HG02870 (cell line): Measurements from ENCODE around the gene KRTAP19-6.
"Not testable (repeated sequence)": the region's sequence is repeated elsewhere in the genome, so short reads cannot be mapped to it uniquely, and the experiment has no call there.

Source experiments
- ATAC-seq: cut with Tn5 transposase; IDR thresholded peaks from one replicate; pipeline ENCODE4 v1.9.1; 2021; ENCODE audit warnings: mild to moderate bottlenecking, moderate library complexity; ENCODE audit not compliant: unreplicated experiment

The KRTAP19-6 gene, protein sequence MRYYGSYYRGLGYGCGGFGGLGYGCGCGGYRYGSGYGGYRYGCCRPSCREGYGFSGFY

DNA sequence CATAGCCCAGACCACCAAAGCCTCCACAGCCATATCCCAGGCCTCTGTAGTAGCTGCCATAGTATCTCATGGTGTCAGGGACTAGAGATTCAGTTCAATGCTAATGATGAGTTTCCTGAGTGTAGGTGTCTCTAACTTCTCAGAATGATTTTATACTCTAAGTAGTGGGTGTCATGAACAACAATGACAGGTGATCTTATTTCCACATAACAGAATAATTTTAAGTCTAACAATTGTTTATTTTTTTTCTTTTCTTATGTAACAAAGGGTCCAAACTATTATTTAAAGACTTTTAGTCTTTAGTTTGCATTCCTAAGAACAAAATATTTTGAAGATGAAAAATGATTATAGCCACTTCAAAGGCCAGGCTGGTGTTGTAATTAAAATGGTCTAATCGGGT lies at the start of gene KRTAP19-6:
Gene KRTAP19-6, minus strand, starts transcription at position 101 of the 400 bp plus-strand sequence. Its CDS starts 31 bp downstream, at position 70.
- ATAC-seq = no peak

DNA sequence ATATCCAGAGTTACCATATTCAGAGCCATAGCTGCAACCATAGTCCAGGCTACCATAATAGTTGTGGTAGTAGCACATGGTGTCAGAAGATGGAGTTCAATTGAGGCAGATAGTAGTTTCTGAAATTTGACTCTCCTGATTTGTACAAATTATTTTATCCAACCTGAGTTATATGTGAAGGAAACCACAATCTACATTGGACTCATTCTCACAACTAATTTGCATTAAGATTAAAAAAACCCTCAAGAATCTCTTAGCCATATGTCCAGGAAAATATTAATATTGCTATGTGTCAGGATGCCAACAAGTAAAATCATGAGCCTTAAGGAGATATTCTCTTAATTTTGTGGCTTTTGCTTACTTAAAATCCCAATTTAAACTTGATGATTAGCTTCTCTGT lies 48.6 kb upstream of the KRTAP19-6 start, which contains the start of gene KRTAP22-2:
Gene KRTAP22-2, minus strand, starts transcription at position 101 of the 400 bp plus-strand sequence.
- ATAC-seq = no peak

DNA sequence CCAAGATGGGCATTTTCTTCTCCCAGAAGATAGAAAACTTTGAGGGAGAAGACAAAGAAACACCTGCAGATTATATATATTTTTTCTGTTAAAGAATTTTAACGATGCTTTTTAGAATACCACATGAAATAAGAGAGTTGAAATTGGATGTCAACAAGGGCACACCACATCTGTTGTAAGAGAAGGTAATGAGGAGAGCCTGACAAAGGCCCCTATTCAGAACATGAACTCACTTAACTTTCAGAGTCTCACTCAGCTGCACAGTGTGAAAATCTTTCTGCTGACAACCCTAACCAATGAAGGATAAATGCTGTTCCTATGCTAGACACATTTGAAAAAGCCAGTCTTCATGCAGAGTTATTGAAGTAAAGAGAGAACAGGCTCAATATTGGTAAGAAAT lies 41.2 kb upstream of the KRTAP19-6 start:
- ATAC-seq = no peak

DNA sequence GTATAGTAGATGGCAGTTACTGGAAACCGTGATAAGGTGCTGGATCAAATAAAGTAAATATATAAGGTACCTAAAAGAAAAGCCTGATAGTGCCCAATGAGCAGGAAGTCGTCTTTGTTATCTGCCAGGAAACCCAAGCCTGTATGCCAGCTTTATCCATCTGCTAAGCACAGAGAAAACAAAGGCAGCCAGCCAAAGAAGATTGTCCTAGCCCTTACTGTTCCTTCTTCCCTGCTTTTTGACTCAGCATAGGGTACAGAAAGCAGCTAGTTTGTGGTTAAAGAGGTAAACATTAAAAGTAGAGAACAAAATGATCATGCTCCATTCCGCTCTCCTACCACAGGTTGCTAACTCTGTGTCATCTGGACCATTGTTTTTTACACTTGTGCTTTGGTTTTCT lies 38.5 kb upstream of the KRTAP19-6 start:
- ATAC-seq = no peak

DNA sequence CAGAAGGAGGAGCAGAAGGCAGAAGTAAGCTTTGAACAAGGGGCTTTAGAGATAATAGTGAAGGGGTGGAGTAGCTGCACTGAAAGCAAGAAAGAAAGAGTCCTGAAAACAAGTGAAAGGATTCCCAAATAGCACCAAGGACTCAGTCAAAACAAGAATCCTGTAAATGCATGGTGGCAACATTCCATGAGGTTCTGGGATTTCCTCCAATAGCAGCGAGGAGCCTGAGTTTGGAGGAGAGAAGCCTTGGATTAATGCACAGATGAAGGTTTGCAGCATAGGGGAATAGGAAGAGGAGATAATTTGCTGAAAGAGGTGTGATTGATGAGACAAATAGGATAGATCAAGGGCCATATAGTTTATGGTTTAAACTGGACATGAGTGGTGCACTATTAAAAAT lies 37.7 kb upstream of the KRTAP19-6 start:
- no peak for ATAC-seq

DNA sequence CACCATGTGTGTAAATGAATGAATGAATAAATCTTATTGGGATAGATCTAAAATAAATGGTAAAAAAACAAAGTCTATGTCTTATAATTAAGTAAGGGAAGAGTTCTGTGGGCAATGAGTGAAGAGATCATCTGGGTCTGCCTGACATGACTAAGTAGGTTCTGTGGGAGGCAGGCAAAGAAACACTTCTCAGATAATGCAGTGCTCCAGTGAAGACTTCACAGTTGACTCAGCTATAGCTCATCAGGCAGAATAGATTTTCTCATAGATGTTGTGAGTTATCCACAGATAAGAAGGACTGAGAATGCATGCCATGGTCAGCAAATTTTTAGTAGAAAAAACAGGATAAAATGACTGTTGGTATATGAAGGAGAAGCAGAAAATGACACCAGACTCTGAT lies 36.1 kb upstream of the KRTAP19-6 start:
- ATAC-seq = no peak

DNA sequence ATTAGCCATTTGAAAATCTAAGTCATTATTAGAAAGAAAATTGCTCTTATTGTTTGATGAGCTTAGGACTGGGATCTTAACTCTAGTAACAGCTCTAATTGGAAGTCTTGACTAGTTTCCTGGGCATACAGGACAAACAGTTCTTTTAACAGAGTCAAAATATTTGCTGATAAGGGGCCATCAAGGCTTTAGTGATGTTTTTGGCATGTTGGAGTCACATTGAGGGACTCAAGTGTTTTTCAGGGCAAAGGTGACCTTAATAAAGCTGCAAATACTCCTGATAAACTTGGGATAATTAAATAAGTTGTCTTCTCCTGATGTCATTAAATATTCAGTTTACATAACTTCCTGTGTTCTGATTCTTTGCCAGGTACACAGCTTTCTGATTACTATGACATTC lies 26.0 kb upstream of the KRTAP19-6 start:
- ATAC-seq = no peak

DNA sequence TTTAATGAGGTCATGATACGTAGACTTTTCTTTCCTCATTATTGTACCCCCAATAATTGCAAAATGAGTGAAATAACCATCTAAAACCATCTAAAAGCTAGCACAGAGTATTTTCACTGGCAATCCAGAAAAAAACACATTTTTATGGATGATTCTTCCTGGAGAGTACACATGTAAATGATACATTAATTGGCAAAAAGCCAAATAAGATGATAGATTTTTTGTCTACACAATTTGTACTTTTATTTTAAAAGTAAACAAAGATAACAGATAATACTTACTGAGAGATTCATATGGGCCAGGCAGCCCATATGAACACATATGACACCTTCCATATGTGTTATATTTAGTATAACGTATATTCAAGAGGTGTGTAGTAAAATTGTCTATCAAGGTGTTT lies 22.0 kb upstream of the KRTAP19-6 start:
- no peak for ATAC-seq

DNA sequence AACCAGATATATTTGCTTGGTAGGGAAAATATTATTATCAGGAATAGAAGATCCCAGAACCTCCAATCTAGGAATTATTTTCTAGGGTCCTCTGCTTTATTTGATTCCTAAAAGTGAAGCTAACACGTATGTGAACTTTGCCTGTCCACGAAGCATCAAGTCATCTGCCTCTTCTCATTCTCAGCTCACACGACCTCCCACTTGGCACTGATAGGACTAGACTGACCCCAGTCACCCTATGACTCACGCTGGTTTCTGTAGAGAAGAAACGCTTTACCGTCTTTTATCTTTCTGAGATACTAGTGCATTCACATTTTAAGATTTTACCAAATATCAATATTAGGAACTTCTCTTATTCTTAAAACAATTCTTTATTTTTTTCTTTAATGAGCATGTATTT lies 21.4 kb upstream of the KRTAP19-6 start:
- ATAC-seq = no peak

DNA sequence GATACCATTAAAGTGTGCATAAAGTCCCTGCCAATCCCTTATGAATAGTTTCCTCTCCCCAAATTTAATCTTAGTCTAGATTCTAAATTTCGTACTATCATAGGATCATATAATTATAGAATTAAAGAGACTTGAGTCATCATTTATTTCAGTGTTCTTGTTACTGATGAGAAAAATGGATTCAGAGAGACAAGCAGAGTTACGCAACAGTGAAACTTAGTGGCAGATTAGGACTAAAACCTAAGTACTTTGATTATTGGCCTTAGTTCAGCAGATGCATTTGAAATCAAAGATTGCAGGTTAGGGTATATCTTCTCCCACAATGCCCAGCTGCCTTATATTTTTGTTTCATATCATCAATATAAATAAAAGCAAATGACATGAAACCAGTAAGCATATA lies 20.3 kb upstream of the KRTAP19-6 start:
- no peak for ATAC-seq

DNA sequence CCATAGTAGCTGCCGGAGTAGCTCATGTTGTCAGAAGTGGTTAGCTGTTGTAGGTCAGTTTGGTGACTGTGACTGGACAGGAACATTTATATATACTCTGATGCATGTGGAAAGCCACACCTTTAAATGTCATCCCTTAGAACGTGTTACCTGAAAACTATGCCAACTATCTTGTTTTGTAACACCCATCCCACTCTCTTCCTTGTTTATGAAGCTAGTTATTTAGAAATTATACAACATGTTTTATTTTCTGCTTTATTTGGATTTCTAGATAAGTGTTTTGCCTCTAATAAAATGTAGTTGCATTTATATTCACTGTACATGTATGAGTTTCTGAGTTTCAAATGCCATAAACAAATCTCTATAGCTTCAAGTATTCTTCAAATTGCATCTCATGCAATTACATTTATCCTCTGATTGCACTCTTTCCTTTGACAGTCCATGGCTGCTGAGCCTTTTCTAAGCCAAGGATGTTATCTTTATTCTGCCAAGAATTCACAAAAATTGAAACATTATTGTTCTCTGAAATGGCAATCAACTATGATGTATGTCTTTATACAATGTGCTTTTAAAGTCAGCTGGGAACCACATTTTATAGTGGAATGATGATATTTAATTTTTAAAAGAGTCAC lies 19.7 kb upstream of the KRTAP19-6 start, which contains the start of gene KRTAP19-7:
Gene KRTAP19-7, minus strand, starts transcription at position 51 of the 632 bp plus-strand sequence. Its CDS starts 25 bp downstream, at position 26.
- ATAC-seq = no peak

DNA sequence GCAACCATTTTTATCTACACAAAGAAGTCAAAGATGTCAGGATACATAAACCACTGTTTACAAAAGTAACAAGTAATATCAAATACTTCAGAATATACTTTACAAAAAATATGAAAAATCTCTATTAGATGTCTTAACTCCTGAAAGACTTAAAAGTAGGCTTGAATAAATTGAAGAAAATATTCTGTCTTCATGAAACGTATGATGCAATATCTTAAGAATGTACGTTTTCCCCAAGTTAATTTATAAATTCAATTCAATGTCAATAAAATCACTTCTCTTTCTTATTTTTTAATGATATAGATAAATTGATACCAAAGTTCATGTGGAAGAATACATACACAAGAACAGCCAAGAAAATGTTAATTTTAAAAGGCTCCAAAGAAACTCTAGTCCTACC lies 13.4 kb upstream of the KRTAP19-6 start:
- no peak for ATAC-seq

DNA sequence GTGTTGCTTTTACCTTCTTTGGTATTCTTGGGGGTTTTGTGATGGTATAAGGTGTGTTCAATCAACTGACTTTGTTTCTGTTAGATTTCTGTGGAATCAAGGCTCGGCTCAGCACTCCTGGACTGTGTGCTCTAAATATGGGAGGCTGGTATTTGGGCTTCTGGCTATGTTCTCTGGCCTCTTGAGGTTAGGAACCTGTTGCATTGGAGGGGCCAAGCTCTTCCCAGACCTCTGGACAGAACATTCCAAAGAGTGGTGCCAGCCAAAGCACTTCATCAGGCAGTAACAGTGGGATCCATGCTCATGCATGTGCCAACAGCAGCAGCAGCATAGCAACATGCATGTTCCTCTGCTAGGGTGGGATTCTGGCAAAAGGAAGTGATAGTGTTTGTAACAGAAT lies 11.1 kb upstream of the KRTAP19-6 start:
- ATAC-seq = no peak

DNA sequence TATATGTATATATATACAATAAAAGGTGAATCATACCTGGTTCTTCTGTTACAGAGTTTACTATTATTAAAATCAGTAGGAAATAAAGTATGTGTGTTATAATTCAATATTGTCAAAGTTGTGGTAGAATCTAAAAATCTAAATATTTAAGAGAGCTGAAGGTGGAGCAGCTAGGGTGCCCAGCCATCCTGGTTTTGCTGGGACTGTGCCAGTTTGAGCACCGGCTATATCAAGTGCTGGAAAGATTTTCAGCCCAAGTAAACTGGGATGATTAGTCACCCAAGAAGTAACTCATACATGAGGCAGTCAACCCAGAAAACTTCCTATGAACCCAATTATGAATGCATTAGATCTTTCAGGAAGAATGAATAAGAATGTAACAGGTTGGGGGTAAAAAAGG lies 22.8 kb downstream of the KRTAP19-6 start:
- no peak for ATAC-seq

DNA sequence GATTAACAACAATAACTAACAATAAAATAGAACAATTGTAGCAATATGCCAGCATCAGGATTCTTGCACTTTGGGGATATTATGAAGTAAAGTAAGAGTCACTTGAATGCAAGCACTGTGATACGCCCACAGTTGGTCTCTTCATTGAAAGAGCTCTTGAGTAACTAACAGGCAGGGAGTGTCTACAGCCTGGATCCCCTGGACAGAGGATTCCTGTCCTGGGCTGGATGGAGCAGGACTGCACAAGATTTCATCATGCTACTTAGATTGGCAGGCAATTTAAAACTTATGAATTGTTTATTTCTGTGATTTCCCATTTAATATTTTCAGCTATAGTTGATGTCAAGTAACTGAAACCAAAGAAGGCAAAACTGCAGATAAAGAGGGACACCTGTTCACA lies 26.0 kb downstream of the KRTAP19-6 start:
- no peak for ATAC-seq

DNA sequence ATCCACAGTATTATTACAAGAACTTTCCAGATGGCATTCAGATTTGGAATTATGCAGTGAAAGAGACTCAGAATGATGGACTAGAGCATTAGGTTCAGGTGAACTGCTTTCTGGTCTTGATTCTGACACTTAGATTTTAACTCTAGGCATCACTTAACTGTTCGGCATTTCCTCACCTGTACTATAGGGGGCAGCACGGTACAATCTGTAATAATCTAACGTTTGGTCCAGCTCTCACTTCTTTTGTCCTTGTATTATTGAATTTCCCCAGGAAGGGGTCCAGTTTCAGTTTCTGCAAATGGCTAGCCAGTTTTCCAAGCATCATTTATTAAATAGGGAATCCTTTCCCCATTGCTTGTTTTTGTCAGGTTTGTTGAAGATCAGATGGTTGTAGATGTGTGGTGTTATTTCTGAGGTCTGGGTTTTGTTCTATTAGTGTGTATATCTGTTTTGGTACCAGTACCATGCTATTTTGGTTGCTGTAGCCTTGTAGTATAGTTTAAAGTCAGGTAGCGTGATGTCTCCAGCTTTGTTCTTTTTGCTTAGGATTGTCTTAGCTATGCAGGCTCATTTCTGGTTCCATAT lies 36.0 kb downstream of the KRTAP19-6 start:
- ATAC-seq = not testable (repeated sequence)

DNA sequence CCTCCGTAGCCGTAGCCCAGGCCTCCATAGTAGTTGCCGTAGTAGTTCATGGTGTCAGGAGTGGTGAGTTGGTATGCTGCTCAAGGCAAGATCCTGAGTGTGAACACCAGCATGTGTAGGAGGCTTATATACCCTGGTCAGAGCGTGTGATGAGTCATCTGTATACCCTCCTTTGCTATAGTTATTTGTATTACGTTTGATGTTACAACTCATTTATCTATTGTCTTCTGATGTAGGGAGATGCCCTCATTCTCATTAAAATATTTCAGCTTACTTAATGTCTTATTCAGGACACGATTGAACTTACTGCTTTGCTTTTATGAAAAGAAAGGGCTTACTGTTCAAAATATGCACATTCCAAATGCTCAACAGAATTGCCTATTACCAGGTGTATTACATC lies 39.6 kb downstream of the KRTAP19-6 start, which contains the start of gene KRTAP19-5:
Gene KRTAP19-5, minus strand, starts transcription at position 101 of the 400 bp plus-strand sequence. Its CDS starts 51 bp downstream, at position 50.
- no peak for ATAC-seq

DNA sequence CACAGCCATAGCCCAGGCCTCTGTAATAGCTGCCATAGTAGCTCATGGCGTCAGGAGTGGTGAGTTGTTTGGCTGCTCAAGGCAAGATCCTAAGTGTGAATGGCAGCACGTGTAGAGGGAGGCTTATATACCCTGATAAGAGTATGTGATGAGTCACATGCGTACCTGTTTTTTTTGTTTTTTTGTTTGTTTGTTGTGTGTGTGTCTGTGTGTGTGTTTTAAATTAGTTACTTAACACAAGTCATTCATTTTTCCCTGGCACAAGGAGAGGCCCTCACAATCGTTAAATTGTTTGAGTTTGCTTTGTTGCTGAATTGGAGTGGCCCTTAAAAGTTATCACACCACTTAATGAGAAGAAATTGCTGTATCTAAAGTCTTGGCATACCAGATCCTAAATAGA lies 44.6 kb downstream of the KRTAP19-6 start, which contains the start of gene KRTAP19-4:
Gene KRTAP19-4, minus strand, starts transcription at position 101 of the 400 bp plus-strand sequence. Its CDS starts 55 bp downstream, at position 46.
- no peak for ATAC-seq

DNA sequence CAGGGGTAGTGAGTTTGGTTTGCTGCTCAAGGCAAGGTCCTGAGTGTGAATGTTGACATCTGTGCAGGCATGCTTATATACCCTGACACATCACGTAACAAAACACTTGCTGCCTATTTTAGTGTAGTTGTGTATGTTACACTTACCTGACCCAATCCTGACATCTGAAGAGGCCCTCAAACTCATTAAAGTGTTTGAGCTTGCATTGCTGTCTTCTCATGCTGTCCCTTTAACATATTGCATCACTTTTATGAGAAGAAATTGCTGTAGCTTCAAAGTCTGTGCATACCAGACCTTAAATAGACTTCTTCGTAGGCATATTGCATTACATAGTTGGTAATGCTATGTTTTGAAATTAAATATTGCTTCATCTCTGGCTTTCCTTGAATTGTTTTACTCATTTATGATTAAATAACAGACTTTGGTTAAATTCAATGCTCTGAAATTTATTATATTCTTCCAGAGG lies 49.7 kb downstream of the KRTAP19-6 start, which contains the start of gene KRTAP19-3:
Gene KRTAP19-3, minus strand, starts transcription at position 51 of the 466 bp plus-strand sequence. CDS start 56 bp downstream, outside the sequence.
- ATAC-seq = no peak
